Measurements from ENCODE around the gene GRIP2.
"Not testable (repeated sequence)": the region's sequence is repeated elsewhere in the genome, so short reads cannot be mapped to it uniquely, and the experiment has no call there.

GRIP2 gene

DNA sequence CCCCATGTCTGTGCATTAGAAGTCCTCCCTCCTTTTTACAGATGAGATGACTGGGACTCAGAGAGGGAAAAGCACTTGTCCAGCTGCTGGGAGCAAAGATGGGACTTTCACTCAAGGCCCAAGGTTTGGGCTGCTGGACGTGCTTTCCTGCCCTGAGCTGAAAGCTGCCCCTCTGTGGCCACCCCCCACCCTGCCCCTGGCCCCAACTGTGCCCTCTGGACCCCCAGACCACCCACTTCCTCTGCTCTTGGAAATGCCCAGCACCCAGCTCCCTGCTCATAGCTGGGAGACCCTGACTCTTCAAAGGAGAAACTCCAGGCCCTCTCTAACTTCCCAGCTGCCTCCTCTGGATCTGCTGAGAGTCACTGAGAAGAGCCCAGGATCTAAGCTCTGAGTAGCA is 20.7 kb downstream of the GRIP2 start:
- no peak for DNase-seq

DNA sequence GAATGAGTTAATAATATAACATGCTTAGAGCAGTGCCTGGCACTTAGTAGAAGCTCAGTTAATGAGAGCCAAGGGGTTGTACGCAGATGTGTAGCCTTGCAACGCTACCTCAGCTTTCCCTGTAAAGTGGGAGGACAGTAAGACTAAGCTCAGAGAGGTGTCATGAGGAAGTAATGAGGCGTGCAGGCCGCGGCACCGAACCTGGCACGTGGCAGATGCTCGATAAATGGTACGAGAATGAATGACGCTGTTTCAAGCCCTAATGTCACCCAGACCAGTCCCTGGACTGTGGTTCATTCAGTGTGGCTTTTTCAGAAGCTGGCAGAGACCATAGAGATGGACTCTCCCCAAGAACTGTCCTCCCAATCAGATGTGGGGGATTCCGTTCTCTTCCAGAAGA is 21.2 kb downstream of the GRIP2 start:
- DNase-seq = no peak

DNA sequence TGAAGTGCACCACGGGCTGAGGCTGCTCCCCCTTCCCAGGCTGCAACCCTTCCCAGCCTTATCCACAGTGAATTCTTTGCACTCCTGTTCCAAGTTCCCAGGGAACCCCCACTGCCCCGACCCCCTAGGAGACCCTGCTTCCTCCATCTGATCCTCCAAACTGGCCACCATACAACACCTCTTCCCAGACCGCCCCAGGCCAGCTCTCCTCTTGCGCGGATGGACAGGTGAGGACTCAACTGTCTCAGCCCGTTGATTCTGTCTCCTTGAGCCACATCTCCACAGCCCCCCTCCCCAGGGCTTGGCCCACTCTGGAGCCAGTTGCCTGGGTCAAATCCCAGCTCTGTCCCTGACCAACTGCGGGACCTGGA is 21.7 kb downstream of the GRIP2 start:
- DNase-seq = no peak

DNA sequence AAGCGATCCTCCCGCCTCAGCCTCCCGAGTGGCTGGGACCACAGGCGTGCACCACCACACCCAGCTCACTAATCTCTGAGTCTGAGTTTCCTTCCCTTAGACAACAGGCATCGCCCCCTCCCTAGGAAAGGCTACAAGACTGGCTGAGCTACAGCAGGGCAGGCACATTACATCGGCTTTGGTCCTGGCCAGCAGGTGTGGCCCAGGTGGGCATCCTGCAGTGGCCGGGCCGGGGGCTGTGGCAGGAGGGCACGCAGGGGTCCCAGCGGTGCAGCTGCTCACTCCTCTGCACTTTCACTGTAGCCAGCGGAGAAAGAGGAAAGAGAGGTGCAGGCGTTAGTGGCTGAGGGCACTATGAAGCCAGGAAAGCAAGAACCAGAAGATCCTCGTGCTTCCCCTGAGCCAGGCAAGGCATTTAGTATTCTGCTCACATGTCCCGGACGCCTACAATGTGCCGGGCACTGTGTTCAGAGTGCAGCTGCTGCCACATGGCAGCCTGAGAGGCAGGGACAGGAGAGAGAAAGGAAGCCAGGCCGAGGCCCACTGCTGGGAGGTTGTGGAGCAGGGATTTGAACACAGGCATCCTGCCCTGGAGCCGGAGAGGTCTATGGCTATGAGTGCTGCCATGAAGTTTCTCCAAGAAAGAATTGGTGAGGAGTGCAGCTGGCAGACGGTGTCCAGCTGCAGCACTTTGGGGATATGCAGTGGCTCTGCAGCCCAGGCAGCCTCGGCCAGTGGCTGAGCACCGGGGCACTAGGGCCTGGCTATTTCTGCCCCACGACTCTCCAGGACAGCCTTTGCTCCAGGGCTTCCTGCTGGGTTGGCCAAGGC is 22.3 kb downstream of the GRIP2 start:
- DNase-seq = no peak

DNA sequence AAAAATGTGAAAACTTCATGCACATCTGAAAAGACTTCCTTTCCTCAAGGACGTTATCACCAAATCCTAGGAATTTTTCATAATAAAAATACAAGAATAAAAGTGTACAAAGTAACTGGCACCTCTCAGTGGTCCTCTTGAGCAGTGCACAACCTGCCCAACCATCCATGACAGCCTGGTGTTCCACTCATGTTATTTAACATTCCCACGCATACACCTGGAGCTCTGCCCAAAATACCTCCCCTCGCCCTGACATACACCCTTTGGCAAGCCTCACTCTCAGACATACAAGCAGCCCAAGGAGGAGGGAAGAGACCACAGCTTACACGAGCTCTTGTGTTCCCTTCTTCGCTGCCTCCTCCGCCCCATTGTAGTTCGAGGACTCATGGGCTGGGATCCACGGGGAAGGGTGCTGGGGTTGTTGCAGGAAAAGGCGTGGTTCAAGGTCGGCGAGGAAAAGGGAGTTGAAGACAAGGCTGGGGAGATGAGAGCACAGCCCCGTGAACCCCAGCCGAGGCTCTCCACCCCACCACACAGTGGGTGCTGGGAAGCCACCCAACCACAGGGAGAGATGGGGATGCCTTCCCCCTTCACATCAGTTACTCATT is 23.3 kb downstream of the GRIP2 start:
- DNase-seq = no peak

DNA sequence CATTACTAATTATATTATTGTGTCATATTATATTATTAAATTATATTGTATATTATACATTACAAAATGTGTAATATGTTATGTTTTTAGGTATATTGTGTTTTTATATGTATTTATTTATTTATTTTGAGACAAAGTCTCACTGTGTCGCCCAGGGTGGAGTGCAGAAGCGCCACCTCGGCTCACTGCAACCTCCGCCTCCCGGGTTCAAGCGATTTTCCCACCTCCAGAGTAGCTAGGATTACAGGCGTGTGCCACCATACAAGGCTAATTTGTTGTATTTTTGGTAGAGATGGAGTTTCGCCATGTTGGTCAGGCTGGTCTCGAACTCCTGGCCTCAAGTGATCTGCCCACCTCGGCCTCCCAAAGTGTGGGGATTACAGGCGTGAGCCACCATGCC is 24.6 kb downstream of the GRIP2 start:
- DNase-seq = not testable (repeated sequence)

DNA sequence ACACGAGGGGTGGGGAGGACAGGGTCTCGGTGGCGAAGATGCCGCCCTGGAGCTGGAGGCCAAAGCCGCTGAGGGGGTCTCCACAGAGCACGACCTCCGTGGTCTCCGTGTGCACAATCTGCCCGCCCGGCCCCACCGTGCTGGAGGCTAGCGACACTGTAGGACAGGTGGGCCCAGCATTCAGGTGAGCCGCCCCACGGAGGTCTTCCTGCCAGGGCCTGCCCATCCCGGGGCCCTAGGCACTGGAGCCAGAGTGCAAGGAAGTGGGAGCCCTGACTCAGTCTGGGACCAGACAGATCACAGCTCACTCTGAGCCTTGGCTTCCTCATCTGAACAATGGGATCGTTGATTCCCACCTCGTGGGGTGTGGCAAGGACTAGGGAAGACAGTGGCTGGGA is 25.8 kb downstream of the GRIP2 start:
- DNase-seq = no peak

DNA sequence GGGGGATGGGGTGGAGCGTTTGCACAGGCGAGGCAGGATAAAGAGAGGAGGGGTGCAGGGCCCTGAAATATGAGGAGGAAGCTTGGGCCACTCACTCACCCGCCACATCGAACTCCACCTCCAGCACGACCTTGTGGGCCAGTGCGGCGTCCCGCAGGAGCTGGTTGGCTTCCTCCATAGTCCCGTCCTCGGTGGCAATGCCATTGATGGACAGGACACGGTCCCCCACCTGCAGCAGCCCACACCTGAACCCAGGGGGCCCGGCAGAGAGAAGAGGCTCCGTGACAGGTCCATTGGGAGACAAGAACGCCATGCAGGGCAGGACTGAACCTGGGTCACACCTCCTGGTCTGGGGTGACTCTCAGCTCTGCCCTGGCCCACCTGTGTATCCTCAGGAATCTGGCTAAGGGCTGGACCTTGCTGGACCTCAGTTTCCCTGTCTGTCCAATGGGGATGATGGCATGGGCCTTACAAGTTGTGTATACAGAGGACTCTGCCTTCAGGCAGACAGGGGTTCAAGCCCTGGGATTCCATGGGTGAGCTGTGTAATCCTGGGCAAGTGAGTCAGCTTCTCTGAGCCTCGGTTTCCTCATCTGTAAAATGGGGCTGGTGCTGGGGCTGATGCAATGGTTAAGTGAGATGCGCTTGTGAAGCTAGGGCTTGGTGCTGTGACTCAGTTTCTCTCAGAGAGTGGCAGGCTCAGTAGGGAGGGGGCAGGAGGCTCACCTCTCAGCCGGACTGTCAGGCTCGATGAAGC is 26.4 kb downstream of the GRIP2 start:
- no peak for DNase-seq

DNA sequence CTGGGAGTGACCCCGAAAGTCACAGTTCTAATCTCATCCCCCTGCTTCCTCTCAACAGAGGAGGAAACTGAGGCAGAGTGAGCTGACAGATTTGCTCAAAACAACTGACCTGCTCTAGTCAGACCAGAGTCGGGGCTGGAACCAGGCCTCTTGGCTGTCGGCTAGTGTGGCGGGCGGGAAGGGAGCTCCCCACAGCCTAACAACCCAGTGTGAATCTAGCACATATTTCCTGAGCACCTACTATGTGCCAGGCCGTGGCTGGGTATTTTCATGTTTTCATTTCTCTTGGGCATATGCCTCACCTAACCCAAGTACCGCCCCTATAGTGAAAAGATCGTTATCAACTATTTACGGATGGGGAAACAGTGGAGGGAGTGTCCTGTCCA is 27.2 kb downstream of the GRIP2 start:
- no peak for DNase-seq

DNA sequence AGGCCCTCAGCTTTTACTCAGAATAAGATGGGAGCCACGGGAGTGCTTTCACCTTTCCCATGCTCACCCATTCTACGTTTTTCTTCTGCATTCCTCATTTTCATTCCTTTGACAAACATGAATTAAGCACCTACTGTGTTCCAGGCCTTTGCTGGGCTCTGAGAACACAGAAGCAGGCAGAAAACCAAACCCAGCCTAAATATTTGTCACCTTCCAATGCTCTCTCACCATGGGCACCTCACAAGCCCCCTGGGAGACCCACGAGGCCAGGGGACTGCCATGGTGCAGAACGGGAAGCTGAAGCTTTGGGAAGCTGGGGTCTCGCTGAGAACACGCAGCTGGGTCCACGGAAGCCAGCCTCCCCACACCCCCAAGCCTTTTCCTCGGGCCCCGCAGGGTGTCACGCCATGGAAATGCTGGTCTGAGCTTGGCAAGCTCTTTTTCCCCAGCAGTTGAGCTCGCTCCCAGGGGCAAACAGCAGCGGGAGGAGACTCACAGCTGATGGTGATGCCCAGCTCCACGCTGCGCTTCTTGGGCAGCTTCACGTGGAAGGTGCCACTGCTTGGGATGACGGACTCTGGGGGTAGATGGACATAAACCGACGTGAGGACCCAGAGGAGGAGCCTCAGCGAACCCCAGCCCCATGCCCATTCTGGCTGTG is 27.7 kb downstream of the GRIP2 start:
- DNase-seq = no peak

DNA sequence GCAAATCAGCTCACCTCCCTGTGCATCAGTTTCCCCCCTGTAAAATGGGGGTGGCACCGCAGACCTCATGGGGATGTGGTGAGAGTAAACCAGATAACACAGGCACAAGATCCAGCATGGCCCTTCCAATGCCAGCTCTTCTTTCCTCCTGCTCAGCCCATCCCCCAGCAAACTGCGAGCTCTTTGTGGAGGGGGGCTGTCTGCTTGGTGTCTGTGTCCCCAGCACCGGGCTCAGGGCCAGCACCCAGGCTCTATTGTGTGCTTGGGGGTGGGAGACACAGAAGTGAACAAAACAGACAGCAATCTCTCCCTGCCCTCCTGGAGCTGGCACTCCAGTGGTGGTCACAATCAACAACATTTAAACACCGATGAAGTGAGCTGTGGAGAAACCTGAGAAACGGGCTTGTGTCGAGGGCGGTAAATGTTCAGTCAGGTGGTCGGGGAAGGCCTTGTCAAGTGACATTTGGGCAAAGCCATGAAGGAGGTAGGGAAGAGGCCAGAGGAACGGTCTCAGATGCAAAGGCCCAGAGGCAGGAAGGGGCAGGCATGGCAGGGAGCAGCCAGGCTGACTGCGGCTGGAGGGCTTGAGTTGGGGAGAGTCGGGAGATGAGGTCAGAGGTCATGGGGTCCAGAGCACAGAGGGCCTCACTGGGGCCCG is 28.4 kb downstream of the GRIP2 start:
- no peak for DNase-seq

DNA sequence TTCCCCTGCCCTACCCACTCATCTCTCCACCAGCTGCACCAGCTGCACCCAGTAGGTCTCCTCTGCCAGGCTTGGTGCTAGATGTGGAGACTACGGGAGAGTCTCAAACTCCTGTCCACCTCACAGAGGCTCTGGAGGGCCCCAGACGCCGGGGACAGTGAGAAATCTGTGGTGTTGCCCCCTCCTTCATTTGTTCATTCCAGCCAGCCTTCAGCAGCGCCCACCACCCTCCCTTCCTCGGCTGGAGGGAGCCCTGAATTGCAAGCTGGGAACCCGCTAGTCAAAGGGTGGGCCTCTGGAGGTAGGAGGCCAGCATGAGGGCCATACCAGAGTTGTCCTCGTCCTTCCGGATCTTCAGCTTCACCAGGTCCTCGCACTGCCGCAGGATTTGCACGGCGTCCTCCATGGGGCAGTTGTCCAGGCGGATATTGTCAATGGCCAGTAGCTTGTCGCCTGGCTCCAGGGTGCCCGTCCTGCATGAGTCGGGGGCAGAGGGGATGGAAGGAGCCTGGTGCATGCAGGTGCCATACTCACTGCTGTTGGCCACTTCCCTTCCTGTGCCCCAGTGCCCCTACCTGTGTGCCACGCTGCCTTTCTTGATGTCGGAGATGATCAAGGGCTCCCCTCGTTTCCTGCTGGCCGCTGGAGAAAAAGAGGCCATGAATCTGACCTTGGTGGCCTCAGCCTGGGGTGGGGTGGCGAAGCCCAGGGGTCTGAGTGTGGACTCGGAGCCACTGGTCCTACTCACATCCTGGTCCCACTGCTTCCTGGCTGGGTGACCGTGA is 29.1 kb downstream of the GRIP2 start:
- no peak for DNase-seq

DNA sequence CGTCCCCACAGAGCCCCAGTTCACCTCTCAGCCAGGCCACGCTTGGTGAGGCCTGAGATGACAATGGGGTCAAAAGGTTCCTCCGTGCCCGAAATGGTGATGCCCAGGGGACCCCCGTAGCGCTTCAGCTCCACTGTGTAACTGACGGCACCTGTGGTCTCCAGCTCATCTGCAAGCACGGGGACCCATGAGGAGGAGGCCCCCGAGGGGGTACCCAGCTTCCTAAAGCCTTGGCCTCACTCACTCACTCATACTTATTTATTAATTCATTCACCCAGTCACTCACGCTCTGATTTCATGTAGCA is 30.4 kb downstream of the GRIP2 start:
- no peak for DNase-seq

DNA sequence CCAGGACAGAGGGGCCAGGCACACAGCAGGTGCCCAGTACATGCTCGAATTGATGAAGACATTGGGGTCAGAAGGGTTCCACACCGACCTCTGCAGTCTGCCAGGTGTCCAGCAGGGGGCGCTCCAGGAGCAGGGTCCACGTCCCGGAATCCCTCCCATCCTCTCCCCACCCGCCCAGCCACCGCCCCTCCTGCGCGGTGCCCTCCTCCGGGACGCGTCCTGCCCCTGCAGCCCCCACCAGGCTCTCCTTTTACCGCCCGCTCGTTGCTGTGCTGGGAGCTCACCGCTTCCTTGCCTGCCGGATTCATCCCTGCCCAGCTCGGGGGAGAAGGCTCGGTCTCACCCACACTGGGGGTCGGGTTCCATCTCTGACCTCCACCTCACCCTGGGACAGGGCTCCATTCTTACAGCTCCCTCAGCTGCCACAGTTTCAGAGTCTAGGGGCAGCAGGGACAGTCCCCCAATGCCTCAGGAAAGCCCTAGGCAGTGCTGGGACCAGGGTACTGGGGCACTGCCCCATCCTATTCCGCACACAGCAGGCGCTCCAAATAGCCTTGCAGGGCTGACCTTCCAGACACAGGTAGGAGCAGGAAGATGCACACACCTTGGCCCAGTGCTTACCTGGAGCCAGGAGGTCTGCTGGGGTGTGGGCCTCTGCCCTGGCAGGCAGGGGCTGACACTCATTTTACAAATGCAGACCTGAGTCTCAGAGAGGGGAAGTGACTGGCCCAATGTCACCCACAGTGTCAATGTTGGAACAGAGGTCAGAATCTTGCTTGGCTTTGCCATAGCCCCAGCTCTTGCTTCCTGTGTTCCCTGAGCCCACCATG is 31.0 kb downstream of the GRIP2 start:
- no peak for DNase-seq

DNA sequence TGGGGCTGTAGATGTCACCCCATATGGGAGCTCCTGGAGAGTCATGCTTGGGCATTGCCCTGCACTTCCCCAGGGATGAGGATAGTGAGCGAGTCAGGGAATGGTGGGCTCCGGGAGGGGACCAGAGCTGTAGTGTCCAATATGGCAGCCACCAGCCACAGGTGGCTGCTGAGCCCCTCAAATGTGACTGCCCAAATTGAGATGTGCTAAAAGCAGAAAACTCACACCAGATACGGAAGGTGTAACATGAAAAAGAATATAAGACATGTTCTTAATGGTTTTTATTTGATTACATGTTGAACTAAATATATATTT is 31.7 kb downstream of the GRIP2 start:
- no peak for DNase-seq

DNA sequence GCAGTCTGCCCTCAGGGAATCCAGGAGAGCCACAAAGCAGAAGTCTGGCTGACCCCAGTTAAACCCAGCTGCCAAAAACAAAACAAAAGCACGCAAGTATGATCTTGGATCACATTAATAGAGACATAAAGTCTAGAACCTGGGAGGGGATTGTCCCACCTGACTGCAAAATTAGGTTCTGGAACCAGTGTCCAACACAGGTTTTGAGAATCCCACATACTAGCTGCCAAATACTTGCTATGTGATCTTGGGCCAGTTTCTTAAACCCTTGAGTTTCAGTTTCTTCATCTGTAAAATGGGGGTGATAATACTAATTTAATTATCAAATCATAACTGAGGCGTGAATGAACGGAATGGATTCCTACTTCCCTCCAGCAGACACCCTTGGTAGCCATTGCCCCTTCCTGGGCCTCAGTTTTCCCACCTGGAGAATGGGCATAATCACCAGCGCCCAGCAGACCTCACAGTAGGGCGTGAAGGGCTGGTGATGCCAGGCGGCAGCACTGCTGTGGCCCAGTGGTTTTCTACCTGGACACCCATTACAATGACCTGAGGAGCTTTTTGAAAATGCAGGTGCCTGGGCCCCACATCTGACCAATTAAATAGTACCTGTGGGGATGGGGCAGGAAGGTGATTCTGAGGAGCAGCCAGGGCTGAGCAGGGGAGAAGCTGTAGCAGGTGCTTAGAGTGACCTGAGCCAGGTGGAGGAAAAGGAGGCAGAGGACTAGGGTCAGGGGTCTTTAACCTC is 32.2 kb downstream of the GRIP2 start:
- DNase-seq = no peak

DNA sequence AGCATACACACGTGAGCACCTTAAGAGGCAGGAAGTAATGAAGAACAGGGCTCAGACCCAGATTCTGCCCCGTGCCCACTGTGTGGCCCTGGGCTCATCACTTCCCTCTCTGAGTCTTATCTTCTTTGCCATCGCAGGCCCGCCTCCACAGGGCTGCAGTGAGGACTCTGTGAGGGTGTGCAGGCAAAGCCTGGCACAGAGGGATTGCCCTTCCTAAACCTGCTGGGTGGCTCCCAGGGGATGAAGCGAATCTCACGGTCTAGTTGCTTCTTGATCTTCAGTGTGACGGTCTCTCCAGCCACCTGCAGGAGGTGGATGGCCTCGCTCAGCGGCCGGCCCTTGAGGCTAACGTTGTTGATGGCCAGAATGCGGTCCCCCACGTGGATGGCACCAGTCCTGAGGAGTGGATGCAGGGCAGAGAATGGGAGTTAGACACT is 32.8 kb downstream of the GRIP2 start:
- DNase-seq = no peak

DNA sequence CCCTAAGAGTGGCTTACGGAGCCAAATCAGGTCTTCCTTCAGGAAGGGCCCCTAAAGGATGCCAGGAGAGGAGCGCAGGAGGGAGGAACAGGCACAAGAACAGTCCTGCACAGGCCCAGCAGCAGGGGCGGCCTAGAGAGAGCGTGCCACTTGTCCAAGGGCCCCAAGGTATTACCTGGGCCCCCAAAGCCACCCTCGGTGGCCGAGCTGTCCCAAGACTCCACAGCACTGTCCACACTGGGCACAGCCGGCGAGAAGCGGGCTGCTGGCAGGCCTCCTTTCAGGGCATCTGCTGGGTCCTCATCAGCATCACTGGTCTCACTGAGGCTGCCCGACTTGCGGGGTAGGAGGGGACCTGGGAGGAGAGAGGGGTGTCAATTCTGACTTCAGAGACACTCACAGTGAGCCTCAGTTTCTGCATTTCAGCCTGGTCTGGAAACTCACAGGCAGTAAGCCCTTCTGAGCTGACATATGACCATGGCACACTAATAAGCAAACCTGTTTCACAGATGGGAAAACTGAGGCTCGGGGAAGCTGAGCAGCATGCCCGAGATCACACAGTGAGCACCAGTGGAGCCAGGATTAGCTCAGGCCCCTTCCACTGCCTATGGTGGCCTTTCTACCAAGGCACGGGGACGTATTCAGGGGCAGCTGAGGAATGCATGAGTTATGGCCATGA is 33.4 kb downstream of the GRIP2 start:
- DNase-seq = no peak

DNA sequence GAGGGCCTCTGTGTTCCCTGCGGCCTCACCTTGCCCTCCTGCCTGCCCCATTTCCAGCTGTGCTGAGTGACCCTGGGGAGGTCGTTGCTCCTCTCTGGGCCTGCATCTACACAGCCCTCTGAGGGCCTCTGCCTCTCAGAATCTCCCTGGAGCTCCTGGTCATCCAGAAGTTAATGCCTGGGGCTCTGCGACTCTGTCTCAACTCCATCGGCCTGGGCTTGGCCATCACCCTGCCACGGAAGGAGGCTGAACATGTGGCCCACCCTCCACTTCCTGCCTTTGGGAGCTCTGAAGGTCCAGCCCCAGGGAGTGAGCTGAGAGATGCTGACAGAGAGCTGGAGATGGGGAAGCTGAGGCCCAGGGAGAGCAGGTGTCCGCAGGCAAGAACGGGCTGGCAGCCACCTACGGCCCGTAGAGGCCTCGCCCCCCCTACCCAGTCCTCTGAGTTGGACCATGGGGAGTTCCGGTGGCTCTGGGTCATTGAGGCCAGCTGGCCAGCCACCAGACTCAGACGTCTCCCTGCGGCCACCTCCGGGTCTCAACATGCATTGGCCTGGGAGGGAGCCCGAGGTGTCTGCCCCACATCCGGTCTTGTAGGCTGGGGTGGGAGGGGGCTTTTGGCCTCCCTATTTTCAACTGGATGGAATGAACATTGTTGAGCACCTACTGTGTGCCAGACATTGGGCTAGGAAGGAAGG is 34.2 kb downstream of the GRIP2 start:
- DNase-seq = no peak

Measured in NCI-H510A (cell line).